ENCODE data around the gene BCAS3.

The BCAS3 gene

GRCh38 chr17:61305024-61305423 lies 627.4 kb downstream of the BCAS3 start:
- DNase-seq, result no peak

GRCh38 chr17:61306003-61306402 lies 628.4 kb downstream of the BCAS3 start:
- no peak for DNase-seq

GRCh38 chr17:61307905-61308886 lies 630.5 kb downstream of the BCAS3 start:
- no peak for DNase-seq

GRCh38 chr17:61309362-61310256 lies 632.0 kb downstream of the BCAS3 start:
- DNase-seq, result no peak

- no peak for DNase-seq
Measured at GRCh38 chr17:61310590-61310989, 632.9 kb downstream of the BCAS3 start.

GRCh38 chr17:61312406-61313295 lies 635.0 kb downstream of the BCAS3 start:
- no peak for DNase-seq

- DNase-seq, result no peak
Measured at GRCh38 chr17:61313461-61314326, 636.0 kb downstream of the BCAS3 start.

GRCh38 chr17:61314368-61315078 lies 636.9 kb downstream of the BCAS3 start:
- no peak for DNase-seq

- no peak for DNase-seq
Measured at GRCh38 chr17:61316633-61317032, 639.0 kb downstream of the BCAS3 start.

GRCh38 chr17:61317779-61318178 lies 640.1 kb downstream of the BCAS3 start:
- no peak for DNase-seq

GRCh38 chr17:61318684-61319098 lies 641.0 kb downstream of the BCAS3 start:
- no peak for DNase-seq

GRCh38 chr17:61321344-61321743 lies 643.7 kb downstream of the BCAS3 start:
- DNase-seq, result no peak

- DNase-seq, result no peak
Measured at GRCh38 chr17:61322325-61323002, 644.8 kb downstream of the BCAS3 start.

GRCh38 chr17:61323003-61323908 lies 645.6 kb downstream of the BCAS3 start:
- no peak for DNase-seq

- no peak for DNase-seq
Measured at GRCh38 chr17:61323909-61324868, 646.5 kb downstream of the BCAS3 start.

- no peak for DNase-seq
Measured at GRCh38 chr17:61324950-61325349, 647.3 kb downstream of the BCAS3 start.

GRCh38 chr17:61325382-61326073 lies 647.9 kb downstream of the BCAS3 start:
- DNase-seq, result no peak
